Measurements from ENCODE around the gene MAK. TPM values are rescaled to one million over a fixed set of nuclear protein-coding genes. Genes with fewer than 3 reads are reported as not detected.

Gene MAK
- total and polyA plus RNA-seq, 4 donors, result 0.02 to 0.26 (median 0.13) TPM

GRCh38 chr6:10793035-10793434 is 45.3 kb downstream of the MAK start:
- Histone ChIP-seq H3K36me3 (ENCODE audit: control insufficient read depth in 4 of 4, insufficient read depth in 3 of 4, low read depth in 1 of 4, low read length in 3 of 4) (peaks cover 0 to 3% (median 1%) of the 10 kb centered on the region in 4 donors), H3K9ac (ENCODE audit: low read depth in 1 of 2, low read length in 2 of 2) (no peak overlapping the region), H3K4me3 (ENCODE audit: low read depth in 1 of 3, low read length in 3 of 3) (no peak overlapping the region), H3K27ac (ENCODE audit: low read depth in 1 of 2, low read length in 2 of 2) (no peak overlapping the region), H3K4me1 (ENCODE audit: control insufficient read depth in 4 of 4, insufficient read depth in 4 of 4, low read length in 3 of 4) (no peaks in the 10 kb centered on the region), H3K9me3 (ENCODE audit: control insufficient read depth in 4 of 4, low read length in 3 of 4) (no peaks in the 10 kb centered on the region), H3K27me3 (ENCODE audit: control insufficient read depth in 4 of 4, insufficient read depth in 4 of 4, low read length in 3 of 4) (no peaks in the 10 kb centered on the region)
- TF ChIP-seq TAF1 (conservative IDR thresholded peaks at IDR 0.05), result no peak
- no peak for TF ChIP-seq RXRA (IDR thresholded peaks at IDR 0.05)
- no peak for TF ChIP-seq GABPA (IDR thresholded peaks at IDR 0.05 in 1 of 2, conservative IDR thresholded peaks at IDR 0.05 in 1 of 2)
- no peak for TF ChIP-seq HNF4G (IDR thresholded peaks at IDR 0.05)
- no peak for TF ChIP-seq NR2F2 (IDR thresholded peaks at IDR 0.05)
- TF ChIP-seq, protein P1, sequence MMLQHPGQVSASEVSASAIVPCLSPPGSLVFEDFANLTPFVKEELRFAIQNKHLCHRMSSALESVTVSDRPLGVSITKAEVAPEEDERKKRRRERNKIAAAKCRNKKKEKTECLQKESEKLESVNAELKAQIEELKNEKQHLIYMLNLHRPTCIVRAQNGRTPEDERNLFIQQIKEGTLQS (IDR thresholded peaks at IDR 0.05), result no peak
- TF ChIP-seq FOXA1 (IDR thresholded peaks at IDR 0.05), result no peak
- no peak for TF ChIP-seq YY1 (IDR thresholded peaks at IDR 0.05)
- no peak for TF ChIP-seq EGR1 (IDR thresholded peaks at IDR 0.05; ENCODE audit: low read depth in 2 of 2)
- TF ChIP-seq, protein P2, sequence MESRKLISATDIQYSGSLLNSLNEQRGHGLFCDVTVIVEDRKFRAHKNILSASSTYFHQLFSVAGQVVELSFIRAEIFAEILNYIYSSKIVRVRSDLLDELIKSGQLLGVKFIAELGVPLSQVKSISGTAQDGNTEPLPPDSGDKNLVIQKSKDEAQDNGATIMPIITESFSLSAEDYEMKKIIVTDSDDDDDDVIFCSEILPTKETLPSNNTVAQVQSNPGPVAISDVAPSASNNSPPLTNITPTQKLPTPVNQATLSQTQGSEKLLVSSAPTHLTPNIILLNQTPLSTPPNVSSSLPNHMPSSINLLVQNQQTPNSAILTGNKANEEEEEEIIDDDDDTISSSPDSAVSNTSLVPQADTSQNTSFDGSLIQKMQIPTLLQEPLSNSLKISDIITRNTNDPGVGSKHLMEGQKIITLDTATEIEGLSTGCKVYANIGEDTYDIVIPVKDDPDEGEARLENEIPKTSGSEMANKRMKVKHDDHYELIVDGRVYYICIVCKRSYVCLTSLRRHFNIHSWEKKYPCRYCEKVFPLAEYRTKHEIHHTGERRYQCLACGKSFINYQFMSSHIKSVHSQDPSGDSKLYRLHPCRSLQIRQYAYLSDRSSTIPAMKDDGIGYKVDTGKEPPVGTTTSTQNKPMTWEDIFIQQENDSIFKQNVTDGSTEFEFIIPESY (IDR thresholded peaks at IDR 0.05), result no peak
- no peak for TF ChIP-seq RAD21 (IDR thresholded peaks at IDR 0.05)
- TF ChIP-seq JUND (IDR thresholded peaks at IDR 0.05), result no peak
- WGBS, result 95% methylated on average over 3 of the region's 3 CpGs
- no peak for DNase-seq (ENCODE audit: low spot score)

- H3K9me3 ChIP-seq (ENCODE audit: control insufficient read depth in 4 of 4, low read length in 3 of 4), result no peaks in the 10 kb centered on the region
- H3K4me1 ChIP-seq (ENCODE audit: control insufficient read depth in 4 of 4, insufficient read depth in 4 of 4, low read length in 3 of 4), result no peaks in the 10 kb centered on the region
- WGBS, result 89% methylated on average over 5 of the region's 5 CpGs
- DNase-seq (ENCODE audit: low spot score), result no peak
- no peak overlapping the region for H3K4me3 ChIP-seq (ENCODE audit: low read depth in 1 of 3, low read length in 3 of 3)
- TF ChIP-seq FOXA2 (IDR thresholded peaks at IDR 0.05), result no peak
- no peak for TF ChIP-seq RAD21 (IDR thresholded peaks at IDR 0.05)
- TF ChIP-seq HNF4G (IDR thresholded peaks at IDR 0.05), result no peak
- TF ChIP-seq, protein P2 (IDR thresholded peaks at IDR 0.05), result no peak
- TF ChIP-seq, protein P1 (IDR thresholded peaks at IDR 0.05), result no peak
- no peak for TF ChIP-seq HNF4A (conservative IDR thresholded peaks at IDR 0.05)
- no peak for TF ChIP-seq EGR1 (IDR thresholded peaks at IDR 0.05; ENCODE audit: low read depth in 2 of 2)
- no peak for TF ChIP-seq RXRA (IDR thresholded peaks at IDR 0.05)
- no peak for TF ChIP-seq TAF1 (conservative IDR thresholded peaks at IDR 0.05)
- TF ChIP-seq, protein P3, sequence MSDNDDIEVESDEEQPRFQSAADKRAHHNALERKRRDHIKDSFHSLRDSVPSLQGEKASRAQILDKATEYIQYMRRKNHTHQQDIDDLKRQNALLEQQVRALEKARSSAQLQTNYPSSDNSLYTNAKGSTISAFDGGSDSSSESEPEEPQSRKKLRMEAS (IDR thresholded peaks at IDR 0.05), result no peak
- no peak for TF ChIP-seq YY1 (IDR thresholded peaks at IDR 0.05)
- TF ChIP-seq SP1 (IDR thresholded peaks at IDR 0.05), result no peak
- no peak for TF ChIP-seq JUND (IDR thresholded peaks at IDR 0.05)
- TF ChIP-seq NR2F2 (IDR thresholded peaks at IDR 0.05), result no peak
- no peak for TF ChIP-seq REST (IDR thresholded peaks at IDR 0.05)
- TF ChIP-seq FOXA1 (IDR thresholded peaks at IDR 0.05), result no peak
- TF ChIP-seq CTCF (IDR thresholded peaks at IDR 0.05; ENCODE audit: low read depth, low read length, missing input control), result no peak
- H3K9ac ChIP-seq (ENCODE audit: low read depth in 1 of 2, low read length in 2 of 2), result no peak overlapping the region
- no peaks in the 10 kb centered on the region for H3K27me3 ChIP-seq (ENCODE audit: control insufficient read depth in 4 of 4, insufficient read depth in 4 of 4, low read length in 3 of 4)
- H3K27ac ChIP-seq (ENCODE audit: low read depth in 1 of 2, low read length in 2 of 2), result no peak overlapping the region
- H3K36me3 ChIP-seq (ENCODE audit: control insufficient read depth in 4 of 4, insufficient read depth in 3 of 4, low read depth in 1 of 4, low read length in 3 of 4), result peaks cover 0 to 3% (median 1%) of the 10 kb centered on the region in 4 donors
These were observed 46.2 kb downstream of the MAK start for GRCh38 chr6:10792101-10792500.

All from liver (tissue), 9 donors.